GM19099 (cell line): ENCODE results near the gene HOXC10.

ENCODE experiments used
- POLR2A ChIP-seq: IDR thresholded peaks from 3 replicates; pipeline ENCODE4 v1.6.1; 2011; ENCODE audit warnings: low read depth; ENCODE audit not compliant: insufficient read length; ENCODE audit errors: extremely low read depth

Gene HOXC10

GRCh38 chr12:54014377-54015017 lies 29.6 kb downstream of the HOXC10 start:
- no peak for TF ChIP-seq POLR2A

GRCh38 chr12:54015018-54015931 lies 30.3 kb downstream of the HOXC10 start:
- TF ChIP-seq POLR2A = no peak

- no peak for TF ChIP-seq POLR2A
Measured at GRCh38 chr12:54016051-54016450, 31.1 kb downstream of the HOXC10 start.

GRCh38 chr12:54016478-54016964 lies 31.6 kb downstream of the HOXC10 start:
- TF ChIP-seq POLR2A = no peak

- TF ChIP-seq POLR2A = no peak
Measured at GRCh38 chr12:54017027-54017788, 32.3 kb downstream of the HOXC10 start.

GRCh38 chr12:54017878-54018467 lies 33.0 kb downstream of the HOXC10 start:
- TF ChIP-seq POLR2A = peak; percentile 68

GRCh38 chr12:54018468-54018984 lies 33.6 kb downstream of the HOXC10 start:
- no peak for TF ChIP-seq POLR2A

- no peak for TF ChIP-seq POLR2A
Measured at GRCh38 chr12:54019091-54019811, 34.3 kb downstream of the HOXC10 start.

GRCh38 chr12:54019924-54020590 lies 35.1 kb downstream of the HOXC10 start:
- no peak for TF ChIP-seq POLR2A

- TF ChIP-seq POLR2A = no peak
Measured at GRCh38 chr12:54020591-54021405, 35.9 kb downstream of the HOXC10 start.

GRCh38 chr12:54021432-54022013 lies 36.6 kb downstream of the HOXC10 start:
- TF ChIP-seq POLR2A = peak; percentile 17
